NCI-H446 treated with DMSO at 0.1 percent for 48 hours (cell line): ENCODE measurements around the gene WDR74.
"Not testable (repeated sequence)": the region's sequence is repeated elsewhere in the genome, so short reads cannot be mapped to it uniquely, and the experiment has no call there.

Source experiments
- DNase-seq: peaks from one replicate; lab custom pipeline; 2025; lab: John Stamatoyannopoulos, UW

WDR74 gene

GRCh38 chr11:62859281-62859703 is 19.9 kb upstream of the WDR74 start:
- DNase-seq = not testable (repeated sequence)

- no peak for DNase-seq
These were observed 18.8 kb upstream of the WDR74 start for GRCh38 chr11:62858201-62858600.

- DNase-seq = no peak
These were observed 18.2 kb upstream of the WDR74 start for GRCh38 chr11:62857541-62857982.

GRCh38 chr11:62856333-62856895 is 17.0 kb upstream of the WDR74 start:
- DNase-seq = no peak

GRCh38 chr11:62855571-62856332 is 16.4 kb upstream of the WDR74 start:
- DNase-seq = peak; percentile 97

- no peak for DNase-seq
These were observed 15.6 kb upstream of the WDR74 start for GRCh38 chr11:62854825-62855570.

GRCh38 chr11:62854013-62854824 is 14.8 kb upstream of the WDR74 start:
- DNase-seq = no peak

GRCh38 chr11:62853279-62853965 is 14.0 kb upstream of the WDR74 start:
- DNase-seq = no peak

- no peak for DNase-seq
These were observed 13.3 kb upstream of the WDR74 start for GRCh38 chr11:62852523-62853188.

GRCh38 chr11:62851807-62852522 is 12.6 kb upstream of the WDR74 start:
- no peak for DNase-seq

- DNase-seq = no peak
These were observed 11.8 kb upstream of the WDR74 start for GRCh38 chr11:62850911-62851806.

- DNase-seq = no peak
These were observed 8.5 kb upstream of the WDR74 start for GRCh38 chr11:62847767-62848314.

- no peak for DNase-seq
These were observed 6.8 kb upstream of the WDR74 start for GRCh38 chr11:62846177-62846576.

GRCh38 chr11:62844154-62844553 is 4.8 kb upstream of the WDR74 start:
- DNase-seq = no peak

GRCh38 chr11:62843466-62843865 is 4.1 kb upstream of the WDR74 start:
- DNase-seq = no peak

- not testable (repeated sequence) for DNase-seq
These were observed 3.5 kb upstream of the WDR74 start for GRCh38 chr11:62842891-62843290.

GRCh38 chr11:62842171-62842741 is 2.9 kb upstream of the WDR74 start:
- DNase-seq = no peak

GRCh38 chr11:62841361-62842170 is 2.2 kb upstream of the WDR74 start:
- peak; percentile 100 for DNase-seq
